Activated T-cell treated with anti-CD3 and anti-CD28 coated beads, Interleukin-2, amount 50 U/mL, for 24 hours (primary cell): ENCODE measurements around the gene NOXA1.

Source experiments
- DNase-seq: peaks from one replicate; pipeline ENCODE4 v3.0.0-alpha.2; 2020
- H3K27ac Mint-ChIP-seq: 2 replicates; pipeline ENCODE4 v1.8.0; 2020; ENCODE audit warnings: mild to moderate bottlenecking, mixed read lengths
- H3K27me3 Mint-ChIP-seq: 2 replicates; pipeline ENCODE4 v1.8.0; 2020; ENCODE audit warnings: mixed read lengths
- H3K36me3 Mint-ChIP-seq: 2 replicates; pipeline ENCODE4 v1.8.0; 2020; ENCODE audit warnings: low read depth, mixed read lengths
- H3K4me1 Mint-ChIP-seq: 2 replicates; pipeline ENCODE4 v1.8.0; 2020; ENCODE audit warnings: low read depth, mixed read lengths
- H3K4me3 Mint-ChIP-seq: 2 replicates; pipeline ENCODE4 v1.8.0; 2020; ENCODE audit warnings: mild to moderate bottlenecking, moderate library complexity, mixed read lengths
- H3K9me3 Mint-ChIP-seq: 2 replicates; pipeline ENCODE4 v1.8.0; 2020; ENCODE audit warnings: mixed read lengths

Gene NOXA1

GRCh38 chr9:137454597-137455358 is 31.6 kb downstream of the NOXA1 start:
- no peak for DNase-seq
- Mint-ChIP-seq H3K4me1 (peaks cover 48% of the 10 kb centered on the region), H3K9me3 (no peaks in the 10 kb centered on the region), H3K27ac (peak overlapping the region; percentile 60), H3K4me3 (peak overlapping the region; percentile 35), H3K36me3 (peaks cover 48% of the 10 kb centered on the region), H3K27me3 (no peaks in the 10 kb centered on the region)

DNA sequence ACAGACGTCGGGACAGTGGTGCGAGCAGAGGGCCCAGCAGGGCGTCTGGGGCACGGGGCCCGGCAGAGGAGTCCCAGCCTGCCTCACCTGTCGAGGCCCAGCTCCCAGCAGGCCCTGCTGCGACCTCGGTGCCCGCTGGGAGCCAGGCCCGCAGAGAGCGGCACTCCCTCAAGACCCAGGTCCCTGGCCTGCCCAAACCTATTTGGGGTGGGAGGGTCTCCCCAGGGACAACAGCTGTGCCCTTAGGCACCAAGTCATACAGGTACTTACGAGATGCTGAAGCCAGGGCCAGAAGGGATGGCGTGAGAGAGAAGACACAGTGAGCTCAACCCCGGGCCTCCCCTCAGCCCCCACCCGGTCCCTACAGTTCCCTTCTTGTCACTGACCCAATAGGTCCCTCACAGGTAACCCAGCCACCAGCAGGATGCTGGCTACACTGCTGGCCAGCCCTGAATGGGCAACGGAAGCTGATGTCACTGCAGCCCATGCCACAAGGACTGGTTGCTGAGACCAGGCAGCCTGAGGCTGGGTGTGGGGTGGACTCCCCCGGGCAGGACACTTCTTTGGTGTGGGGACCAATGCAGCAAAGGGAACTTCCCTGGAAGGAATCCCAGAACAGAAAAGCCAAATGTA is 32.3 kb downstream of the NOXA1 start:
- H3K27me3 Mint-ChIP-seq, result no peaks in the 10 kb centered on the region
- H3K36me3 Mint-ChIP-seq, result peaks cover 44% of the 10 kb centered on the region
- no peaks in the 10 kb centered on the region for H3K9me3 Mint-ChIP-seq
- no peak for DNase-seq
- H3K4me1 Mint-ChIP-seq, result peaks cover 48% of the 10 kb centered on the region
- no peak overlapping the region for H3K27ac Mint-ChIP-seq
- peak overlapping the region; percentile 30 for H3K4me3 Mint-ChIP-seq

- H3K9me3 Mint-ChIP-seq, result no peaks in the 10 kb centered on the region
- peaks cover 55% of the 10 kb centered on the region for H3K4me1 Mint-ChIP-seq
- H3K27ac Mint-ChIP-seq, result no peak overlapping the region
- peaks cover 44% of the 10 kb centered on the region for H3K36me3 Mint-ChIP-seq
- no peak for DNase-seq
- peak overlapping the region; percentile 30 for H3K4me3 Mint-ChIP-seq
- no peaks in the 10 kb centered on the region for H3K27me3 Mint-ChIP-seq
These were observed 33.1 kb downstream of the NOXA1 start for GRCh38 chr9:137456061-137456863.

DNA sequence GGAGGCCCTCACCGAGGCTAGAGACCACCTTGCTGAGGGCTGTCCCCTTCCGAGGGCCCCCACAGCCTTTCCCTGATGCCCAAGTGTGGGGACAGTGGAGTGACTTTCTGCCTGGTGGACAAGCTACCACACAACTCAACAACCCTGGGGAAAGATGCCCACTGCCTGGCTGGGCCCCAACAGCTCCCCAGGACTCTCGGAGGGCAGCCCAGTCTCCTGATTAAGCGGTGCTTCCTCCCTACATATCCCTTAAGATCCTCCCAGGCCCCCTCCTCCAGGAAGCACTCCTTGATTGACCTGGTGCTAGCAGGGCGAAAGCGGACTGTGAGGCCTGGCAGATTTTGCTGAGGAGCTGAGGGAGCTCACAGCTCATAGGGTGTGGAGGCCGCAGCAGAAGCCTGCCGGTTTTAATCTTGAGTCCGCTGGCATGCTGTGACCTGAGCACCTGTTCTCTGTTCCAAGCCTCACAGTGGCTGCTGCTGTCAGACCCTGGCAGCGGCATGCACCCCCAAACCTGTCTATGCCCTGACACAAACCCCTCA is 33.7 kb downstream of the NOXA1 start:
- Mint-ChIP-seq H3K9me3 (no peaks in the 10 kb centered on the region), H3K27ac (peak overlapping the region; percentile 59), H3K4me1 (peaks cover 60% of the 10 kb centered on the region), H3K27me3 (no peaks in the 10 kb centered on the region), H3K36me3 (peaks cover 44% of the 10 kb centered on the region), H3K4me3 (peak overlapping the region; percentile 31)
- no peak for DNase-seq

DNA sequence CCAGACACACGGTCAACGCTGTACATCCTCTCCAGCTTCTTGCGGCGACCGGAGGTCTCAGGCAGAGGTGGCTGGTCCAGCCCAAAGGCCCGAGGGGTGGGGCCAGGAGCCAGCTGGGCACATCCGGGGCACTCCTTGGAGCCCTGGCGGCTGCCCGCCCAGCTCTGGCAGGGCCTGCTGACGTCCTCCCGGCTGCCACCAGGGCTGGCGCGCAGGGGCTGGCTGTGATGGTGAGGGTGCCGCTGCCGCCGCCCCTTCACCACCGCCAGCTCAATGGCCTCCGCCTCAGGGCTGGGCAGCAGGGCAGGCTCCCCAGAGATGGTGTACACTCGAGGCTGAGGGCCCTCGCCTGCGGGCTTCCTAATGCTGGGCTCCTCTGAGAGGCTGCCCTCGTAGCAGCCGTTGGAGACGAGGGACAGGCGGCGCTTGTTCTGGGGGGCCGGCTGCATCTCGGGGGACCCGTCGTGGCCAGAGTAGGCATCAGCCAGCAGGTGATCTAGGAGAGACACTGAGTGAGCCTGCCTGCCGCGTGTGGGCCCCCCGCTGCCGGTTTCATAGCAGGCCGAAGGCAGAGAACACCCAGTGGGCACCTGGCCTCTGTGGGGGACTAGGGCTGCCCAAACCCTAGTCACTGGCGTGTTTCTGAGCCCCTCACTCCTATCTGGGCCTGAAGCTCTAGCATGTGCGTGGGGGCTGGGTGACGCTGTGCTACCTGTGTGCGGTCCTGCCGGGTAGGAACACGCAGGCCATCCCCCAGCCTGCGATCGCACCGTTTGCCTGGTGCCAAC is 34.4 kb downstream of the NOXA1 start:
- DNase-seq, result no peak
- H3K4me1 Mint-ChIP-seq, result peaks cover 58% of the 10 kb centered on the region

DNA sequence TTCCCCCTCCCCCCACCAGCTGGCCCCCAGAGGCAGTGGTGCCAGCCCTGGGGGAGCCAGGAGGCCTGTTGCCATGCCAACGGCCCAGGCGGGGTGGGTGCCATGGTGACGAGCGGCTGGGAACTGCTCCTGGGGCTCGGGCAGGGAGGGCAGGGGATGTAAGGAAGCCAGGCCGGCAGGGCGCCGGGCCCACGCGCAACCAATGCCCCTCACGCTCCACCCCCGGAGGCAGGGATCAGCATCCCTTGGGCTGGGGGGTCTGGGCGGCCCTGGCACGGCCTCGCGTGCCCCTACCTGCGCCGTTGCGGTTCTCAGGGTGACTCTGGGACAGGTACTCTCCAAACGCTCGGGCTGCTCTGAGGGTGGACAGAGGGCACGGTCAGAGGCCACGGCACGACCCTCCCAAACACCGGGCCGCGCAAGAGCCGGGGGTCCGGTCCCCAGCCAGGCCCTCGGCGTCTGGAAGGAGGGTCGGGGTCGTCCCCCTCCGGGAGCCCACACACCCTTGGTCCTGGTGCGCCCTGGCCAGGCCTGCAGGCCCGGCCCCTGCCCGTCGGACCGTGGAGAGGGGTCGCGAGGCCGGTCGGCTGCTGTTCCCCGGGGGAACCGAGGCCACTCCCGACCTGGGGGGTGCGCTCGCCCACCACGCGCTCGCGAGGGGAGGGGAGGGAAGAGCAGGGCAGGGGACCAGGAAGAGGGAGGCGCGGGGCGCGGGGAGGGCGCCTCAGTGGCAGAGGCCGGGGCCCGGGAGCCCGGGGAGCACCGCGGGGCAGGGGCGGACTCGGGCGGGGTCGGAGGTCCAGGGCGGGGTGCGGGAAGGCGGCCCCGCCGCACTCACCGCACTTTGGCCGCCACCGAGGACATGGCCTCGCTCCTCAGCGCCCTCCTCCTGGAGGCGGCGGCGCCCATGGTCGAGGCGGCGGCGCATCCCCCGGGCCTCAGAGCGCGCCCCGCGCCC is 35.3 kb downstream of the NOXA1 start:
- Mint-ChIP-seq H3K9me3 (no peaks in the 10 kb centered on the region), H3K27ac (no peak overlapping the region), H3K27me3 (no peaks in the 10 kb centered on the region), H3K4me3 (peak overlapping the region; percentile 67), H3K4me1 (peaks cover 55% of the 10 kb centered on the region), H3K36me3 (peaks cover 32% of the 10 kb centered on the region)
- no peak for DNase-seq

More for the DNA sequence above, 34.4 kb downstream of the NOXA1 start:
- H3K27me3 Mint-ChIP-seq, result no peaks in the 10 kb centered on the region
- H3K27ac Mint-ChIP-seq, result no peak overlapping the region
- no peaks in the 10 kb centered on the region for H3K9me3 Mint-ChIP-seq
- peak overlapping the region; percentile 67 for H3K4me3 Mint-ChIP-seq
- H3K36me3 Mint-ChIP-seq, result peaks cover 39% of the 10 kb centered on the region

DNA sequence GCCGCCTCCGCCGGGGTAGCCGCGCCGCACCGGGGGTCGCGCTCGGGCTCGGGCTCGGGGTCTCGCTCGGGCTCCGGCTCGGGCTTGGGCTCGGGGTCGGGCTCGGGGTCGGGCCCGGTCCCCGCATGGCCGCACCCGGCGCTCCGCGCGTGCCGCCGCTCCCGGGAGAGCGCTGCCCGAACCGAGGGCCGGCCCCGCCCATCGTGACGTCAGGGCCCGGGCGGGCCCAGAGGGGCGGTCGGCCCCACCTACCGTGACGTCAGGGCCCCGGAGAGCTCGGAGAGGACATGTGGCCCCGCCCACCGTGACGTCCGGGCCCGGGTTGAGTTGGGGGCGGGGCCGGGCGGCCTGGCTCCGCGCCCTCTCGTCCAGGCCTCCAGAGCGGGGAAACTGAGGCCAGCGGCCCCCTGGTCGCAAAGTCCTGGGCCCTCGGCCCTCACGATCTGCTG is 36.0 kb downstream of the NOXA1 start, which contains the start of gene NSMF:
Gene NSMF (minus strand): TSS at position 183 of the 449 bp plus-strand sequence. CDS start 232 bp downstream, outside the sequence.
- peaks cover 52% of the 10 kb centered on the region for H3K4me1 Mint-ChIP-seq
- peak within 1 kb of the TSS; percentile 69 for H3K27ac Mint-ChIP-seq
- H3K4me3 Mint-ChIP-seq, result peak within 1 kb of the TSS; percentile 67
- H3K9me3 Mint-ChIP-seq, result no peaks in the 10 kb centered on the region
- no peaks in the 10 kb centered on the region for H3K27me3 Mint-ChIP-seq
- DNase-seq, result peak; percentile 98
- H3K36me3 Mint-ChIP-seq, result peaks cover 29% of the 10 kb centered on the region

- Mint-ChIP-seq H3K36me3 (peaks cover 23% of the 10 kb centered on the region), H3K27me3 (no peaks in the 10 kb centered on the region), H3K4me1 (peaks cover 46% of the 10 kb centered on the region), H3K27ac (peak overlapping the region; percentile 69), H3K9me3 (no peaks in the 10 kb centered on the region), H3K4me3 (peak overlapping the region; percentile 45)
- DNase-seq, result no peak
These were observed 36.6 kb downstream of the NOXA1 start for GRCh38 chr9:137459601-137460362.

GRCh38 chr9:137460363-137461315 is 37.4 kb downstream of the NOXA1 start:
- no peak for DNase-seq
- no peak overlapping the region for H3K4me3 Mint-ChIP-seq
- peaks cover 16% of the 10 kb centered on the region for H3K36me3 Mint-ChIP-seq
- H3K27me3 Mint-ChIP-seq, result no peaks in the 10 kb centered on the region
- H3K27ac Mint-ChIP-seq, result no peak overlapping the region
- H3K9me3 Mint-ChIP-seq, result no peaks in the 10 kb centered on the region
- H3K4me1 Mint-ChIP-seq, result peaks cover 39% of the 10 kb centered on the region

DNA sequence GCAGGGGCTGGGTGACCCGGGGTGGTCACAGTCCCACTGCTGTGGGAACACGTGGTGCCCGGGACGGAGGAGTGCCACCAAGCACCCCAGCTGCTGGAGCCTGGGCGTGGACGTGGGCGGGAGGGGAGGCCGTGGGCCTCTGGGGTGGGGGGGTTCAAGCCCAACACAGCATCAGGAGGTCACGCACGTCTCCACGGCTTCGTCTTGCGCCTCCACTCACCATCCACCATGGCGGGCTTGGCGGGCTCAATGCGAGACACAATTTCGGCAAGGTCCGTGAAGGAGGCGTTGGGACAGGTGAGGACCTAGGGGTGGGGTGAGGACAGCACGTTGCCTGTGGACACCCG is 38.1 kb downstream of the NOXA1 start:
- Mint-ChIP-seq H3K9me3 (no peaks in the 10 kb centered on the region), H3K4me1 (peaks cover 33% of the 10 kb centered on the region), H3K27me3 (no peaks in the 10 kb centered on the region), H3K27ac (no peak overlapping the region), H3K36me3 (peaks cover 11% of the 10 kb centered on the region), H3K4me3 (no peak overlapping the region)
- no peak for DNase-seq

GRCh38 chr9:137461663-137462395 is 38.6 kb downstream of the NOXA1 start:
- no peaks in the 10 kb centered on the region for H3K27me3 Mint-ChIP-seq
- H3K27ac Mint-ChIP-seq, result peak overlapping the region; percentile 89
- H3K9me3 Mint-ChIP-seq, result no peaks in the 10 kb centered on the region
- H3K36me3 Mint-ChIP-seq, result peaks cover 5% of the 10 kb centered on the region
- peak overlapping the region; percentile 75 for H3K4me3 Mint-ChIP-seq
- peak; percentile 85 for DNase-seq
- H3K4me1 Mint-ChIP-seq, result peaks cover 30% of the 10 kb centered on the region
